Activated naive CD8-positive, alpha-beta T cell (primary cell): ENCODE data around the gene NUDT4.
A peak's percentile ranks its signal among the peaks of the same experiment; 100 is the strongest.
"Not testable (repeated sequence)": the region's sequence is repeated elsewhere in the genome, so short reads cannot be mapped to it uniquely, and the experiment has no call there.

Experiments
- H3K27ac Mint-ChIP-seq: one replicate; pipeline ENCODE4 v1.8.0; 2021; ENCODE audit warnings: mixed read lengths
- H3K27me3 Mint-ChIP-seq: one replicate; pipeline ENCODE4 v1.8.0; 2021; ENCODE audit warnings: mixed read lengths
- H3K36me3 Mint-ChIP-seq: one replicate; pipeline ENCODE4 v1.8.0; 2021; ENCODE audit warnings: mixed read lengths
- H3K4me1 Mint-ChIP-seq: one replicate; pipeline ENCODE4 v1.8.0; 2021; ENCODE audit warnings: low read depth, mixed read lengths
- H3K4me3 Mint-ChIP-seq: one replicate; pipeline ENCODE4 v1.8.0; 2021; ENCODE audit warnings: mild to moderate bottlenecking, mixed read lengths
- H3K9me3 Mint-ChIP-seq: one replicate; pipeline ENCODE4 v1.8.0; 2021; ENCODE audit warnings: low read depth, mixed read lengths

NUDT4 gene

DNA sequence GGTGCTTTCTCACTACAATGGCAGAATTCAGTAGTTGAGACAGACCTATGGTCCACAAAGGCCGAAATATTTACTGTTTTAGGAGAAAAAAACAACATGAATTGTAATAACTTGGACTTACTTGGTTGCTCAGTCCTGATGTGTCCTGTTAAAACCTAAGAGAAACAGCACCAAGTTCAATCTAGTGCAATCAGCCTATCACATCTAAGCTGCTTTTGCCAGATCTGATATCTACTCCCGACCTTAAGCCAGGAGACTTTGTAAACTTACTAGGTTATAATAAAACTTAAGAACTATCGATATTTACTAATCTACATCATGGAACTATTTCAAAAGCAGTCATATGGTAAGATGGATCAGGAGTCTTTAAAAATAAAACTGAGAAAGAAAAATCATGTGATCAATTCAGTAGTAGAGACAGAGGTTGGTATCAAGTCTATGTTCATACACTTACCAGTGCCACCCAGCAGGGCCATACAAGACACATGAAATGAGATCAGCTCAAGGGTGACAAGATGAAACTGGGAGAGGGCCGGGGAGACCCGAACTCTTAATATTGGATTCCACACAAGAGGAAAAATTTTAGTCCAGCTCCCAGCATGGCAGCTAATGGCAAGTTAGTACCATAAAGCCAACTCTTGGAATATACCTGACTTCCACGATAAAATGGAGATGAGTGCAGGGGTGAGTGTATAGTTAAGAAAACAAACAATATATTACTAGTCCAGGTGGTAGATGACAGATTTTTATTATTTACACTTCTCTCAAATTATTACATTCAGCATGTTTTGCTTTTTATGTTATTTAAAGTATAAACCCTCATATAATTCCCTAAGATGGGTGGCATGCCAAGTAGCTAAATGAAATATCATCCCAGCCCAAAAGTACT lies 27.5 kb downstream of the NUDT4 start:
- Mint-ChIP-seq H3K4me3 (no peak overlapping the region), H3K36me3 (peaks cover 2% of the 10 kb centered on the region), H3K27ac (peak overlapping the region; percentile 46)

DNA sequence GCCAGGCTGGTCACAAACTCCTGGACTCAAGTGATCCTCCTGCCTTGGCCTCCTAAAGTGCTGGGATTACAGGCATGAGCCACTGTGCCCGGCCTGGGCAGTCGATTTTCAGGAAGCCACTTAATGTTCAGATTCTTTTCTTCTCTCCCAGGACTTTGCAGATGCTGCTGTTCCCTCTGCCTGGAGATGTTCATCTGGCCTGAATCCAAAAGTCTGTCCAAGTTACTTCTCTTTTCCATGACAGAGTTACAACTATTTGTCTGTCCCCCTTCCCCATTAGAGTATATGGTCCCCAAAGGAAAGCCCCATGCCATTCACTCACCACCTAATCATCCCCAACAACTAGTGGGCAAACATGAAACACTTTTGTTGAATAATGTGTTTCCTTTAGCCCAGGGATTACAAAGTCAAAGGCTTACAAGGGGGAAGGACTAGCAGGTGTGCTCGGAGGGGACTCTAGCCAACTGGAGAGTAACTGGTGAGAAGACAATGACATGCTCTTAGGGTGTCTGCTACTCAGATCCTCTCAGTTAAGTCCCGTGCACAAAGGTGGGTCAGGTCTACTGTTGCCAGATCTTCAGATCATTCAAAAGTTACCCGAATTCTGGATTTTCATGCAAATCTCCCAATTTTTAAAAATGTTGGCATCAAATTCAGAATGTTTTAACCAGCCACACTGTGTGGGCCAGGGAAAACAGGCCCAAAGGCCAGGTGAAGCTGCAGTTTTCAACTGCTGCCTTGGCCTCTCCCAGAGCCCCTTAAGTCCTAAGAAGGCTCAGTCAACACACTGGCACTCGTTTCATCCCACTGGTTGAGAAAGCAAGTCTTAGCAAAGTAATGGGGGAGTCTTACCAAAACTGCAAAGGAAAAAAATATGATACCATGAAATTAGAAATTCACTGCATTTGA lies 29.6 kb downstream of the NUDT4 start:
- Mint-ChIP-seq H3K27me3 (no peaks in the 10 kb centered on the region), H3K9me3 (no peaks in the 10 kb centered on the region), H3K4me3 (no peak overlapping the region), H3K36me3 (peaks cover 2% of the 10 kb centered on the region), H3K27ac (peak overlapping the region; percentile 66), H3K4me1 (peaks cover 30% of the 10 kb centered on the region)

More for the DNA sequence above, 27.5 kb downstream of the NUDT4 start:
- Mint-ChIP-seq H3K9me3 (no peaks in the 10 kb centered on the region), H3K27me3 (no peaks in the 10 kb centered on the region), H3K4me1 (peaks cover 11% of the 10 kb centered on the region)

DNA sequence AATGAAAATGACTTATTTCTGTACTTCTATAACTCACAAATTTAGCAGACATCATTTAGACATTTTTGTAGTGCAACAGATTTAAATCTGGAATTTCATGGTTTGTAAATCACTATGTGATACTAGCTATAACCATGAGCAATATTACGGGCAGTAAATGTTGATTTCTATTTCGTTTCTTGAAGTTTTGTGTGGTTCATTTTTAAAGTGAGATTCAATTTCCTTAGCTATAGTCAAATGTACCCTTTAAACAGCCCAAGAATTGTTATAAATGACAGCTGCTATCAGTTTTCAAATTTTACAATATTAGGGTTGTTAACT lies 30.2 kb downstream of the NUDT4 start:
- Mint-ChIP-seq H3K27me3 (no peaks in the 10 kb centered on the region), H3K4me1 (peaks cover 32% of the 10 kb centered on the region), H3K4me3 (no peak overlapping the region), H3K27ac (peak overlapping the region; percentile 66), H3K9me3 (no peaks in the 10 kb centered on the region), H3K36me3 (peaks cover 2% of the 10 kb centered on the region)

DNA sequence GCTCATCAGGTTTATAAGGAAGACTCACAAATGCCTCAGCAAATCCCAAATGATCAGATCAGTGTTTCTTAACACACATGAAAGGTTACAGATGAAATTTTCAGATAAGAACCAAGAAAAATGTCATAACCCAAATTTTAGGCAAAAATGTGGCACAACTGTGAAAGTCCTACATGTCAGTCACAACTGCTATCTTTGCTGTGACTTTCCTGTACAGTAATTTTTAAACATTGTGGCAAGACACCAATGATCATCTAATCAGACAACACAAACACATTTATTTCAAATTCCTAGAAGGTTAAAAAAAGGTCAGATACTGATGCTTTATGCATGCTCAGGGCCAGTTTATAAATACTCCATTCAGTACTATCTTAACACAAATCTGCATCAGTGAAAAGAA lies 31.1 kb downstream of the NUDT4 start:
- H3K27me3 Mint-ChIP-seq: no peaks in the 10 kb centered on the region
- no peak overlapping the region for H3K4me3 Mint-ChIP-seq
- H3K36me3 Mint-ChIP-seq: peaks cover 2% of the 10 kb centered on the region
- H3K27ac Mint-ChIP-seq: peak overlapping the region; percentile 22
- H3K9me3 Mint-ChIP-seq: no peaks in the 10 kb centered on the region
- peaks cover 41% of the 10 kb centered on the region for H3K4me1 Mint-ChIP-seq

DNA sequence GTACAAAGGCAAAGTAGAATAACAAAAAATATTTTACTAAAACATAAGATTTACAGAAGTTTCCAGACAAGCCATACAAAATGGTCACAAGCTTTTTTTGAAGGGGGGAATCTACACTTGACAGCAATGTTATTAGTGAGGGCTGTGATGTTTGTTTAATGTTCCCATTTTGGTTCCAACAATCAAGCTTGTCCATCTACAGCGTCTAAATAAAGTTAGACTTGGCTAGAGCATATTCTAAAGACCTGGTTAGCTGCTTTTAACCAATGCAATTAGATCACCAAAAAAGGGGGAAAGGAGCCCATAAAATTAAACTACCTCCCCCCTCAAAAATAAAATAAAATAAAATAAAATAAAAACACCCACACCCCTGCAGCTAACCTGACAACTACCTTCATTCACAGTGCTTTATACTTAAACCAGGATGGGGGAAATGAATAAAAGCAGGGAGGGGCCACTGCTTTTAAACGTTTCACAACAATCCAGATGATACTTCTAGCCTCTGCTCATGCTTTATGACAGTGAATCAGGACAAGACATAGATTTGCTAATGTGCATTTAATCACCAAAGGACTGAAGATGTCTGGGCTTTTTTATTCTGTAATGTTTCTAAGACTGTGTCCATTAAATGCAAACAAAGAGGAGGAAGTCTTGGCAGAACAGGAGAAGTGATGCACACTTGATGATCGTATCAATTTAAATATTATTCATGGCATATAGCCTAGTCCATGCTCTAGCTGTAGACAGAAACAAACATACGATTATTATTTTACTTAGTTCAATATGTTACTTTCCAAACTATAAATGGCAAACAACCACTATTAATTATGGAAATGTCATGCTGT lies 31.8 kb downstream of the NUDT4 start:
- H3K27ac Mint-ChIP-seq: peak overlapping the region; percentile 51

DNA sequence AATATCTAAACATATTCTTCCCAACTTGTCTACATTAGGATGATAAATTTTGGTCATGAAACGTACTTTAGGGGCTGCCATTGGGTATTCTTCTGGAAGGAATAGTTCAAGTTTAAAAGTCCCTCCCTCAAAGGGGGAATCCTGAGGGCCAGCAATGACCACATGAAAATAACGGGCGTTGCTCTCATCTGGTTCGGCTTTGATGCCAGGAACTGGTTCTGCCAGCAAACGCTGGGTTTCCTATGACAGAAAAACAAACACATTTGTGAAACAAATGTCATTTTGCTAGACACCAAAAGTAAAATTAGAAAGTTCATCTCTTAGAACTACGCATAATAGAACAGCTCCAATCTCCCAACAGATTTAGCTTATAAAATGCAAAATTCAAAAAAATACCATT lies 33.3 kb downstream of the NUDT4 start:
- H3K9me3 Mint-ChIP-seq, H3K36me3 Mint-ChIP-seq, H3K27me3 Mint-ChIP-seq: not testable (repeated sequence)
- H3K4me3 Mint-ChIP-seq: peak overlapping the region; percentile 14
- peak overlapping the region; percentile 82 for H3K27ac Mint-ChIP-seq
- peaks cover 60% of the 10 kb centered on the region for H3K4me1 Mint-ChIP-seq

More for the DNA sequence above, 31.8 kb downstream of the NUDT4 start:
- H3K27me3 Mint-ChIP-seq, H3K36me3 Mint-ChIP-seq, H3K9me3 Mint-ChIP-seq, H3K4me3 Mint-ChIP-seq: not testable (repeated sequence)
- H3K4me1 Mint-ChIP-seq: peaks cover 45% of the 10 kb centered on the region

DNA sequence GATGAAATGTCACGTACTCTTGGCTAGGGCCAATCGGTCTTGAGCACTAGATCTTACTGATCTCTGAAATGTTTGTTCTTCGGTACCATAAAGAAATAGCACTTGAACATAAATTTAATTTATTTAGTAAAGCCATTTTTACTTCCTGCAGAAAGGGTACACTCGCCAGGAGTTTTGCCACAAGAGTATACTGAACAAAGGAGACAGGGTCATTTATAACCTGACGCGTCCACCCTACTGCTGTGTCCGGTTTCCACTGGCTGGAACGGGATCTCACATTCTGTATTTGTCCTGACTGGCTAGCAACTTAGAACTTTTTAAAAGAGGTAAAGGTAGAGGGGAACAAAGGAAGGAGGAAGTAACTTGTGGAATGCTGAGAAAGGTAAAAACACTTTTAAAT lies 34.7 kb downstream of the NUDT4 start:
- not testable (repeated sequence) for H3K4me3 Mint-ChIP-seq, H3K36me3 Mint-ChIP-seq, H3K9me3 Mint-ChIP-seq, H3K27me3 Mint-ChIP-seq
- H3K27ac Mint-ChIP-seq: peak overlapping the region; percentile 86
- H3K4me1 Mint-ChIP-seq: peaks cover 73% of the 10 kb centered on the region

DNA sequence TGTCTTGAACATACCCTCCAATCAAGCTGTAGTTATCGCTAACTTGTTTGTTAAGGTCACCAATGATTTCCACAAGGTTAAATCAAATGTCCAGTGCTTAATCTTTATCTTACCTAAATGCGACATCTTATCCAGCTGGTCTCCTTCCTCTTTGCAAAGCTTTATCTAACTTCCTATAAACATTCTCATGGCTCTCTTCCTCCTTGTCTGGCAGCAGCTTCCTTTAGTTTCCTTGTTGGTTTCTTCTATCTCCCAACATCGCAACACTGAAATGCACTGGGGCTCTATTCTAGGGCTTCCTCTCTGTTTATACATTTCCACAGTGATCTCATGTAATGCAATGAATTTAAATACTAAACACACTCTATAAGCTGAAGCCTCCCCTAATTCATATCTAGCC lies 35.3 kb downstream of the NUDT4 start:
- peaks cover 78% of the 10 kb centered on the region for H3K4me1 Mint-ChIP-seq
- peak overlapping the region; percentile 61 for H3K27ac Mint-ChIP-seq
- H3K4me3 Mint-ChIP-seq: no peak overlapping the region
- H3K36me3 Mint-ChIP-seq: no peaks in the 10 kb centered on the region
- no peaks in the 10 kb centered on the region for H3K27me3 Mint-ChIP-seq
- H3K9me3 Mint-ChIP-seq: no peaks in the 10 kb centered on the region

DNA sequence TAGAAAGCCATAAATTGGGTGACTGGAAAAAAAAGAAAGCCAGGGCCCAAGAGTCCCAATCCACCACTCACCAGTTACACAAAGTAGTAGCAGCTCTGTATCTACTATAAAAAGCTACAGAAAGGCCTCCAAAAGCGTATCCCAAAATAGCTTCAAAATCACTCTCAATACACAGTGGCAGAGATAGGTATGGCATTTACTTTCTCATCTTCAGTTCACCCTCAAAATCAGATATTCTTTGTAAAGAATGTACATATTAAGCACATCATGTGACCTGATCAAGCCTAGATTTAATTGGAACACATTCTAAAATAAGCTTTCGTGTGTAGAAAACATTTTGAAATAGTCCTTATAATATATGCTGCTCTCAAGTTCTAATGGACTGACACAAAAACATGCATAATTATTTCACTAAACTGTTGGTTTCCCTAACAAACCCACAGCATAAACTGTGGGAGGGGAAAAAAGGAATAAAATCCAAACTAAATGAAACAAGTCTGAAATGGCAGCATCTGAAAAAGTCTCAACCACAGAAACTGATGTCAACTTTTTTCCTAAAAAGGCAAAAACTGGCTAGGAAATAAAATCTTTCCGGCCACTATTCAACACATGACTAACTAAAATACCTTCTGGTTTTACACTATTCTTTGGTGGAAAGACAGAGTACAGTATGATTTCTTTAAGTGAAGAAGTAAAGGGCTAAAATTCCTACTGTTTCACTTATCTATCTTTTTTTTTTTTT lies 38.2 kb downstream of the NUDT4 start:
- peaks cover 86% of the 10 kb centered on the region for H3K4me1 Mint-ChIP-seq
- H3K9me3 Mint-ChIP-seq: no peaks in the 10 kb centered on the region
- H3K27me3 Mint-ChIP-seq: no peaks in the 10 kb centered on the region
- peak overlapping the region; percentile 88 for H3K27ac Mint-ChIP-seq
- H3K4me3 Mint-ChIP-seq: peak overlapping the region; percentile 46
- no peaks in the 10 kb centered on the region for H3K36me3 Mint-ChIP-seq

DNA sequence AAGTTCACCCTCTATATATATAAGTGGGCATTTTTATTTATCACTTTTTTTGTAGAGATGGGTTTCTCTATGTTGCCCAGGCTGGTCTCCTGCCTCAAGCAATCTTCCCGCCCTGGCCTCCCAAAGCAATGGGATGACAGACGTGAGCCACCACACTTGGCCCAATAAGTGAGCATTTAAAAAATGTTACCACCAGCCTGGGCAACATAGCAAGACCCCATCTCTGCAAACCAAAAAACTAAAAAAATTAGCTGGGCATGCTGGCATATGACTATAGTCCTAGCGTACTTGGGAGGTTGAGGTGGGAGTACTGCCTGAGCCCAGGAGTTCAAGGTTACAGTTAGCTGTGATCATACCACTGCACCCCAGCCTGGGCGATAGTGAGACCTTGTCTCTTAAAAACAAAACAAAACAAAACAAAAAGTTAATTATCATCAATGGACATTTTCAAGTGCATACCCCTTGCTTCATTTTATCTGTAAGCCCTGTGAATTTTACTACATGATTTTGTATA lies 40.3 kb downstream of the NUDT4 start:
- Mint-ChIP-seq H3K36me3 (no peaks in the 10 kb centered on the region), H3K4me1 (peaks cover 86% of the 10 kb centered on the region), H3K27me3 (no peaks in the 10 kb centered on the region), H3K9me3 (no peaks in the 10 kb centered on the region), H3K27ac (peak overlapping the region; percentile 28), H3K4me3 (no peak overlapping the region)

DNA sequence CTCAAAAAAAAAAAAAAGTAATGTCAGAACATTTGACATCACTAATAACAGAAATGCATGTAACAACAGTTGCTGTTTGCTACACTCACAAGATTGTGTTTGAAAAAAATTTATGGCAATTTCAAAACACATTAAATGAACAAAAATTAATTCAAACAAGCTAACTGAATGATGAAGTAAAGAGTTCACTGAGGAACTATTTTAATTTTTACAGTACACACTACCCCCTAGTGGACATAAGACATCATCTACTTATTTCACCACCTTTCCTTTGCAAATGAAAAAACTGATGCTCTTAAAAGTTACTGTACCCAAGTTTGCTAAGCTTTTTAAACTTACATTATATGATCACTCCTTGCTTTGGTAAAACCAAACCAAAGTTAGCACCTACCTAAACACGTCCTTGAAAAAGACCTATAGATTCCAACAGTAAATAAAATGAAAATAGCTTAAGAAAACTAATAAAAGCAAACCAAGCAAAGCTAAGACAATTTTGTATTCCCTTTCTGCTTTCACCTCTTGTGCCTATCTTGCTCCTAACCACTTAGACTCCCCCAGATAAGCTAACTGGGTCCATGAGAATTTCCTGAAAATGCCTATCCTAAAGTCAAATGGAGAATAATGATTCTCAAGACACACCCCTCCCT lies 41.8 kb downstream of the NUDT4 start:
- Mint-ChIP-seq H3K27ac (peak overlapping the region; percentile 58), H3K4me1 (peaks cover 88% of the 10 kb centered on the region), H3K27me3 (no peaks in the 10 kb centered on the region), H3K4me3 (no peak overlapping the region), H3K36me3 (no peaks in the 10 kb centered on the region), H3K9me3 (no peaks in the 10 kb centered on the region)

DNA sequence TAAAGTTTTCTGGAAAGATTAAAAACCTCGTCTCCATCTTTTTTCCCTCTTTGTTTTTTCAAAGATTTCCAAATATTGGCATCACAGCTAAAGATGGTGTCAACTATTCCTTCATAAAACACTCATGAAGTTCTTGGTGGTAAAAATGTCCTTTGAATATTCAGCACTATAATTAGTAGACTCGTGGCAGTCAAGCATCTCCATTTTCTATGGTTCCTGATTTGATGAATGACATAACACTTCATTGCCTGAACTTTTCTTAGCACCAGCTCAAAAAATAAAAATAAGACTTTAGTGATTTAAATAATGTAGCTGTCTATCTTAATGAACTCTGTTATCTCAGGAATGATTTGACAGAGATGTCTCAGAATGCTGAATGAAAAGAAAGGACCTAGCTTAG lies 44.3 kb downstream of the NUDT4 start:
- Mint-ChIP-seq H3K27me3 (no peaks in the 10 kb centered on the region), H3K4me3 (no peak overlapping the region), H3K36me3 (no peaks in the 10 kb centered on the region), H3K4me1 (peaks cover 88% of the 10 kb centered on the region), H3K9me3 (no peaks in the 10 kb centered on the region), H3K27ac (no peak overlapping the region)

DNA sequence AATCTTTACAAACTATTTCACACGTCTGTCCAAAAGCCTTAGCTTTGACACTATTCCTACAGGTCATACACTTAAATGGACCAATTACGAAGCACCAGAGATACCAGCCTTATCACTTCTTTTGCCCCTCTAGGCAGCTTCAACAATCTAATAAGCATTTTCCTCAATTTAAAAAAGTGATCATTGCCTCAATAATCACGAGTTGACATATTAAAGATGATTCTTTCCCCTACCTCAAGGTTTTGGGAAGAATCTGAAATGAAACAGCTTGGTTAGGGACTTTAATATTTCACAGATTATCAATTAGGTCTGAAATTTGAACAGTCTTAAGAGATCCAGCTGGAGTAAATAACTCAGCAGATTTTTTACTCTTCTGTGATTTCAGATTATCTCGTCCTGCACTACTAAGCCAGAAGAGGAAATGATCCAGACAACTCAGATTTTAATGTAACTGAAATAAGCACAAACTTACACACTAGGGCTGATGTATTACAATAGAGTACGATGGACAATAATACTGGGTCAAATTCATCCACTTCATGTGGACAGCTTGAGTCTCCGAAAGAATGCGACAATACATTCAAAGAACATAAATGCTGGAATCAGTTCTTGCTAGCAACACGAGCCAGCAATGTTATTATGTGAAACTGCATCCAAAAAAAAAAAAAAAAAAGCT lies 48.1 kb downstream of the NUDT4 start:
- Mint-ChIP-seq H3K4me1 (peaks cover 85% of the 10 kb centered on the region), H3K36me3 (no peaks in the 10 kb centered on the region), H3K9me3 (no peaks in the 10 kb centered on the region), H3K4me3 (peak overlapping the region; percentile 24), H3K27ac (peak overlapping the region; percentile 5), H3K27me3 (no peaks in the 10 kb centered on the region)
